Measurements from ENCODE around the gene ZBTB8A.
"Not testable (repeated sequence)": the region's sequence is repeated elsewhere in the genome, so short reads cannot be mapped to it uniquely, and the experiment has no call there.

The ZBTB8A gene

DNA sequence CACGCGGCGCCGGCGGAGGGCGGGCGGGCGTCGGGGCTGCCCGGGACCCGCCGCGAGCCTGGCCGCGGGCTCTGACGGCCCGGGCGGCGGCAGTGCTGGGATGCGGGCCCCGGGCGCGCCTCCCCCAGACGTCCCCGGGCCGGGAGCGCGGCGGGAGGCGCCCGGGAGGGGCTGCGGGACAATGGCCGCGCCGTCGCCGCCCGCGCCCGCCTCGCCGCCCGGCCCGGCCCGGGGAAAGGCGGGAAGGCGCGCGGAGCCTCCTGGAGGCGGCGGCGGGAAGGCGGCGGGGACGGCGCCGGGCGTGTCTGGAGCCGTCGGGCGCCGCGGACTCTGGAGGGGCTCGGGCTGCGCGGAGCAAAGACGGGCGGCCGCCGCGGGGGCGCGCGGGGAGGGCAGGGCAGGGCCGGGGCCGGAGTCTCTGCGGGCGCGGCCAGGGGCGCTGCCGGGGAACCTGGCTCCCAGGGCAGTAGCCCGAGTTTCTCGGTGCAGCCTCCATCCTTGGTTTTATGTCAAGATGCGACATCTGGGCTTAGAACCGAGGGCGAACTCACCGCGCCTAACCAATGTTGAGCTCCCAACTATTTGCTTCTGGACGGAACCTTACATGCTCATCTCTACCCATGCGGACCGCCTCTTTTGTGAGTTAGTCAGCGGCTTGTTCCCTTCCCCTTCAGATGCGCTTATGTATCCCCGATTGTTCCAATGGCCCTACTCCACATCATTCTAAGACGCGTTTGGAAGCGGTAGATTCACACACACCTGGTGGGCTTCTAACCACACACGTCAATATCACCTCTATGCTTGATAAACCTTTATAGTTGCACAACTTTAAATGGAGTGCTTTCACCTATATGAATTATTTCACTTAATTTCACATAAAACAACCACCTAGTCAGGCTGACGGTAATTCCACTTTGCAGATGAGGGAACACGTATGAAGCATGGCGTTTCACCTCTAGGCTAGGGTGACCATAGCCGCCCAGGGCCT is 651 bp downstream of the ZBTB8A start:
- DNase-seq = no peak

DNA sequence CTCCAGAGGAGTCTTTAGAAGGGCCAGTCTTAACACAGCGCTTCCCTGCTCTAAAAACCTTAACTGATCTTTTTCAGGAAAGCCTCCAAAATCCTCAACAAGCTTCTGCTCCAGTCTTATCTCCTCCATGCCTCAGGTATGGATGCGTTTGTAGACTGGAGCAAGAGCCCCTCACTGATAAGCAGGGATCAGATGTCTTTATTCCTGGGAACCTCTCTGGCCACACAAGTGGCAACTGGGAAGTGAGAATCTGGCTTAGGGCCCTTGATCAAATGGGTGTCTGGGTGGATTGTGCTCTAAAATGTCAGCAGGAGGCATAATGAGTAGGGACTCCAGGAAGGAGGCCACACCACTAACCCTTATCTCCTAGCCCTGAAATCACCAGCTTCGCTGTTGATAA is 1.4 kb downstream of the ZBTB8A start:
- no peak for DNase-seq

DNA sequence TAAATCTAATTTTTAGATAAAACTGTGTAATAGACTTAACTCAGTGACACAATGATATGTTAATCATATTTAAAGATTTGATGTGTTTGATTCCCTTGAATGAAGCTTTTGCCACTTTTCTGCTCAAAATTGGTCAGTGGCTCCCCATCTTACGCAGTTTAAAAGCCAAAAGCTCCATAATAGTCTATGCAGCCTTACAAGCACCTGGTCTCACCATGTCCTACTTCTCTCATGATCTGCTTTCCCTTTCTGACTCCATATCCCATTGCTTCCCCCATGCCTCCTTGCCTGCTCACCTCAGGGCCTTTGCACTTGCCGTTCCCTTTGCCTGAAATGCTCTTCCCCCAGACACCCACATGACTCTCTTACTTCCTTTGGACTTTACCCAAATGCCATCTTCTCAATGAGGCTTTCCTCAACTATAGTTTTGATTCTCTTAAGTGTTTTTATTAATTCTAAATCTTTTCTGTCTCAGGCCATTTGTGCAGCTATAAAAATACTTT is 1.9 kb downstream of the ZBTB8A start:
- DNase-seq = no peak

DNA sequence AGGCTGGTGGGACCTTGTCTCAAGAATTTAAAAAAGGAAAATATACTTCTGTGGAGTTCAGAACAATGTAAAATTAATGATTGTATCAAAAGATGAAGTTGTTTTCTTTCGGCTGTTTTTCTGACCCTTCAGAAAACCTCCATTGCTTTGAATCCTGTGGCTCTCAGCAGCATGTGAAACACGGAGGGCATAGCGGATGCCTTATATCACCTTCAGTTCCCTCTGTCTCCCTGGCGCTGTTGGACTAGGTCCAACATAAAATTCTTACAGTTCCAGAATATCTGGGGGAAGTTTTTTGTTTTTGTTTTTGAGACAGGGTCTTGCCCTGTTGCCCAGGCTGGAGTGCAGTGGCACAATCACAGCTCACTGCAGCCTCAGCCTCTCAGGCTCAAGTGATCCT is 7.4 kb downstream of the ZBTB8A start:
- no peak for DNase-seq

DNA sequence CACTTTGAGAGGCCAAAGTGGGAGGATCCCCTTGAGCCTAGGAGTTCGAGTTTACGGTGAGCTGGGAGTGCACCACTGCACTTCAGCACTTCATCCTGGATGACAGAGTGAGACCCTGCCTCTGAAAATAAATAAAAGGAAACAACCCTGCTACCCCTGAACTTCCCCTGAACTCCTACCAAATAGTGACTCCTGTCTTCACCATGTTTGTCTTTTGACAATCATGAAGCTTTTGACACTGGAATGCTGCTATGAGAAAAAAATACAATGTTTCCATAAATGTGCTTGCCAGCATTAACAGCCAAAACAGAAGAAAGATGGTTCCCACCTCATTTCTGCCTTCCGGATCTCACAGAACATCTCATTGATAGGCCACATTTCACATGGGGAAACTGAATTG is 10.4 kb downstream of the ZBTB8A start:
- DNase-seq = no peak

DNA sequence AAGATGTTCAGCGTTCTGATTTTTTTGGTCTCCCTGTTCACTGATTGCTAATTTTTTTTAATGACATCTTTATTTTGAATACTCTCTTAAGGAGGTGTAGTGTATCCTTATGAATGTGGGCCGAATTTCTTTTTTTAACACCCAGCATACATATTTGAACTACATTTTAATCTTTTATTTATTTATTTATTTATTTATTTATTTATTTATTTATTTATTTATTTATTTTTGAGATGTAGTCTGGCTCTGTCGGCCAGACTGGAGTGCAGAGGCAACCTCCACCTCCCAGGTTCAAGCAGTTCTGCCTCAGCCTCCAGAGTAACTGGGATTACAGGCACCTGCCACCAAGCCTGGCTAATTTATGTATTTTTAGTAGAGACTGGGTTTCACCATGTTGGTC is 15.1 kb downstream of the ZBTB8A start:
- DNase-seq = no peak

DNA sequence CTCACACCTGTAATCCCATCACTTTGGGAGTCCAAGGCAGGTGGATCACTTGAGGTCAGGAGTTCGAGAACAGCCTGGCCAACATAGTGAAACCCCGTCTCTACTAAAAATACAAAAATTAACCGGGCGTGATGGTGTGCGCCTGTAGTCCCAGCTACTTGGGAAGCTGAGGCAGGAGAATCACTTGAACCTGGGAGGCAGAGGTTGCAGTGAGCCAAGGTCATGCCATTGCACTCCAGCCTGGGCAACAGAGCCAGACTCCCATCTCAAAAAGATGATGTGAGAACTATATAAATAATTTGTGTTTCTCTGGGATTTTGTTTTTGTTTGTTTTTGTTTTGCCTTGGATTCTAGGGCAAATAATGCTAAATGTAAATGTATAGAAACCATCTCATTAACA is 17.8 kb downstream of the ZBTB8A start:
- not testable (repeated sequence) for DNase-seq

DNA sequence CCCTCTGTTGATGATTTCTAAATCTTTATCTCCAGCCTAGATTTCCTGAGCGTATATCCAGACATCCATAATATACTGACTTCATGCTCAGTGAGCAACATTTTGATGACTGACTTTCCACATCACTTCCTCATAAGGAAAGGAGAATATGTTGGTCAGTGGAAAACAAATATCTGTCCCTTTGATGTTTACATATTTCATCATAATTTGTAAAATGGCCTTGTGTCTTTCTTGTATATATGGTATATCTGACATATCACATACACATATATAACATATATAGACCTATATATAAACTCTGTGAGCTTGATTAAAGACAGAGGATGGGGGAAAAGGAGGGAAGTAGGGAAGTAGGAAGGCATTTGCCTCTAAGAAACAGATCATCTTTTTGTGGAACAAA is 18.6 kb downstream of the ZBTB8A start:
- no peak for DNase-seq

DNA sequence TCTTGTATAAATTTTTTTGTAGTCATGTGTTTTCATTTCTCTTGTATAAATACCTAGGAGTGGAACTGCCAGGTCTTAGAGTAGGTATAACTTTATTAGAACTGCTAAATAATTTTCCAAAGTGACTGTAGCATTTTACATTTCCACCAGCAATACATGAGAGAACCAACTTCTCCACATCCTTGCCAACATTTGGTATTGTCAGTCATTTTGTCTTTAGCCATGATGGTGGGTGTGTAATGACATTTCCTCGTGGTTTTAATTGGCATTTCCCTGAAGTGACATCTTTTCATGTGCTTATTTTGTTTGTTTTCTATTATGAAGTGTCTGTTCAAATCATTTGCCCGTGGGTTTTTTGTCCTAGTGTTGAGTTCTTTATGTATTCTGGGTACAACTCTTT is 29.7 kb downstream of the ZBTB8A start:
- no peak for DNase-seq

DNA sequence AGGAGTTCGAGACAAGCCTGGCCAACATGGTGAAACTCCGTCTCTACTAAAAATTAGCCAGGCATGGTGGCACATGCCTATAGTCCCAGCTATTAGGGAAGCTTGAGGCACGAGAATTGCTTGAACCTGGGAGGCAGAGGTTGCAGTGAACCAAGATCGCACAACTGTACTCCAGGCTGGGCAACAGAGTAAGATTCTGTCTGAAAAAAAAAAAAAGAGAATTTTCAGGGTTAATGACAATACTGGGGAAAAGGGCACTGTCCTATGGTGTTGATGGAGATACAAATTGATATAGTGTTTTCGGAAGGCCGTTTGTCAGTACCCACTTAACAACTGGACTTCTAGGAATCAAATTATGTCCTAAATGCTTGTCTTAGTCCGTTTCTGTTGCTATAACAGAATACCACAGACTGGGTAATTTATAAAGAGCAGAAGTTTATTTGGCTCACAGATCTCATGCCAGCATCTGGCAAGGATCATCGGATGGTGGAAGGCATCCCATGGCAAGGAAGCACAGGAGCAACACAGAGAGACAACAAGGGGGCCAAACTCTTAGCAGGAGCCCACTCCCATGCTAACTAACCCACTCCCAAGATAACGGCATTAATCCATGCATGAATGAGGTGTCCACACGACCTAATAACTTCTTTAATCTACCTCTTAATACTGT is 41.3 kb downstream of the ZBTB8A start:
- DNase-seq = no peak

DNA sequence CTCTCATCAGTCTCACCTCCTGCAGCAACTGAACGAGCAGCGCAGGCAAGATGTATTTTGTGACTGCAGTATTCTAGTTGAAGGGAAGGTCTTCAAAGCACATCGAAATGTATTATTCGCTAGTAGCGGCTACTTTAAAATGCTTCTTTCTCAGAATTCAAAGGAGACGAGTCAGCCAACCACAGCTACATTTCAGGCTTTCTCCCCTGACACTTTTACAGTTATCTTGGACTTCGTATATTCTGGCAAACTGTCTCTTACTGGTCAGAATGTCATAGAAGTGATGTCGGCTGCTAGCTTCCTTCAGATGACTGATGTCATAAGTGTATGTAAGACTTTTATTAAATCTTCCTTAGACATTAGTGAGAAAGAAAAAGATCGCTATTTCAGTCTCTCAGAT is 53.7 kb downstream of the ZBTB8A start:
- DNase-seq = no peak

DNA sequence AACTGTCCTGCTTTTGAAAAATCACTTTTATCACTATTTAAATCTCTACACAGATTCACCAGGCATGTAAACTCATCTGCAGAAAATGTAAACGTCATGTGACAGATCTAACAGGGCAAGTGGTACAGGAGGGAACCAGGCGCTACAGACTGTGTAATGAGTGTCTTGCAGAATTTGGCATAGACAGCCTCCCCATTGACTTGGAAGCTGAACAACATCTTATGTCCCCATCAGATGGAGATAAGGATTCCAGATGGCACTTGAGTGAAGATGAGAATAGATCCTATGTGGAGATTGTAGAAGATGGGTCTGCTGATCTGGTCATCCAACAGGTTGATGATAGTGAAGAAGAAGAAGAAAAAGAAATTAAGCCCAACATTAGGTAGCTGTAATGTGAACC is 60.8 kb downstream of the ZBTB8A start:
- no peak for DNase-seq

DNA sequence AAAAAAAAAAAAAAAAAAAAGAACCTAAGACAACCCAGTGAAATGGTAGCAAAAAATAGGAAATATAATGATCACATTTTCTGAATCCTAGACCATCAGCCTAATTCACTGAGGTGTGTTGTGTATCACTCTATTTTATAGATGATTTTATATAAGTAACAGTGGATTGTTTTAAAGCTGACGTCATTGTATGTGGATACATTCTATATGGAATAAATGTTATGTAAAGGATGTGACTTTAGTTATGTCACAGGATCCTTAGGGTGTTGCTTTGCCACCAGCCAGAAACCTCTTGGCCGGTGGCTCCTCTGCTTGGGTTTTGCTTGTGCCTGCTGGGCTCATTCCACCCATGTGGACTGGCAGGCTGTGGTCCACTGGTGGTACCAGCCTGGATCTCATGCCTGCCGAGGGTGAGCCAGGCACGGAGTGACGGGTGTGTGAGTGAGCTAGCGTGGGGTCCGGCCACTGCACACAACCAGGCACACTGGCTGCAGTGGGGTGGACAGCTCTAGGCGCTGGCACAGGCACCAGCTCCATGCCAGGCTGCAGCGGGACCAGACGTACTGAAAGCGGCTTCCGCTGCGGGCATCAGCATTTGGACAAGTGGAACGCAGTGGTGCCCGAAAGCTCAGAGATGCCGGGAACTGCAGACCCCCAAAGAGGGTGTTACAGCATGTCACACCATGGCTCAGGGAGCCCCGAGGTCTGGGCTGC is 66.6 kb downstream of the ZBTB8A start:
- DNase-seq = no peak

DNA sequence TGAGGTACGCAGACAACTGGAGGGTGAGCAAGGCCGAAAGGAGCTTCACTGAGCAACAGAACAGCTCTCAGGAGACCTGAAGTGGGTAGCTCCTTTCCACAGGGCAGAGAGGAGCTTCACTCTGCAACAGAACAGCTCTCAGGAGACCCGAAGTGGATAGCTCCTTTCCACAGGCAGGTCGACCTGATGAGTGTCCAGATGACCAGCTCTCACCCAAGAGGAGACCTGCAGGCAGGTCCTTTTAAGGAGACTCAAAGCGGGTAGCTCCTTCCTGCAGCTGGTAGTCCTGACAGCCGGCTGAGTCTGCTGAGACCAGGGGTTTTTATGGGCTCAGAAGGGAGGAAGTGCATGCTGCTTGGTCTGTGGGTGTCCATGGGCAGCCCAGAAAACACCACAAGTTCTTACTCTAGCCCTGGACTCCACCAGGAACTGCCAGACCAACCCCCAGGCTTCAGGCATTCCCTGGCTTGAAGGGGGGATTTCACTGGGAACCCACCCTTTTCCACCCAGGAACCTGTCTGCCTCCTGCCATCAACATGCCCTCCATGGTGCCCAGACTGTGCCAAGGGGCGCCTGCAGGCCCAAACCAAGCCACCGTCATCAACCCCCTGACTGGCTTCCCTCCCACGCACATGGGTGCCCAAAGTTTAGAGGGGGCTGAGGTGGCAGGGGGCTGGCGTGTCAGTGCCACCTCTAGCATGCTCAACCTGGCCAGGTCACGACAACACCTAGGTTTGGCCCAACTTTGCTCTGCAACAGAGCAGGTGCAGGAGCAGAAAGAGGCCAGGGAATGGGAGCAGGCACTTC is 67.5 kb downstream of the ZBTB8A start:
- DNase-seq = no peak

DNA sequence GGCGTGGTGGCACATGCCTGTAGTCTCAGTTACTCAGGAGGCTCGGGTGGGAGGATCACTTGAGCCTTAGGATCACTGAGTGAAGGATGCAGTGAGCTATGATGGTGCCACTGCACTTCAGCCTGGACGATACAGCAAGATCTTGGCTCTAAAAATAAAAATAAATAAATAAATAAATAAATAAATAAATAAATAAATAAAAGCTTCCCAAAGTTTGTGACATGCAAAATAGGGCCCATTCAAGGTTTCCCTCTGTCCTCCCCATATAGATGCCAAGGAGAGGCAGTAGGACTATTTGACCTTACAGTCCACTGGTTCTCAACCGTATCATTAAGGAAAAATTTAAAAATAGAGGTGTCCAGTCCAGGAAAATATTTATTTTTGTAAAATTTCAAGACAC is 70.0 kb downstream of the ZBTB8A start:
- DNase-seq = no peak

DNA sequence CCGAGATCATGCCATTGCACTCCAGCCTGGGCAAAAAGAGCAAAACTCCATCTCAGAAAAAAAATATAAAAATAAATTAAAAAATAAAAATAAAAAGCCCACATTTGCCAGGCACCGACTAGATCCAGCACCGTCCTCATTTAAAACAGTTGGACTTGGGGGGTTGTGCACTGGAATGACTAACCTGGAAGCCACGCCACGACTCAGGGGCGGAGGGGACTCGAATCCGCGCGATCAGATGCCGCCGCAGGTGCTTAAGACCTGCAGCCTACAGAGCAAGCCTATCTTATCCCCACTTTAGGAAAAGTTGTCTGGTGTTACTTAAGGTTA is 72.6 kb downstream of the ZBTB8A start:
- DNase-seq = no peak

DNA sequence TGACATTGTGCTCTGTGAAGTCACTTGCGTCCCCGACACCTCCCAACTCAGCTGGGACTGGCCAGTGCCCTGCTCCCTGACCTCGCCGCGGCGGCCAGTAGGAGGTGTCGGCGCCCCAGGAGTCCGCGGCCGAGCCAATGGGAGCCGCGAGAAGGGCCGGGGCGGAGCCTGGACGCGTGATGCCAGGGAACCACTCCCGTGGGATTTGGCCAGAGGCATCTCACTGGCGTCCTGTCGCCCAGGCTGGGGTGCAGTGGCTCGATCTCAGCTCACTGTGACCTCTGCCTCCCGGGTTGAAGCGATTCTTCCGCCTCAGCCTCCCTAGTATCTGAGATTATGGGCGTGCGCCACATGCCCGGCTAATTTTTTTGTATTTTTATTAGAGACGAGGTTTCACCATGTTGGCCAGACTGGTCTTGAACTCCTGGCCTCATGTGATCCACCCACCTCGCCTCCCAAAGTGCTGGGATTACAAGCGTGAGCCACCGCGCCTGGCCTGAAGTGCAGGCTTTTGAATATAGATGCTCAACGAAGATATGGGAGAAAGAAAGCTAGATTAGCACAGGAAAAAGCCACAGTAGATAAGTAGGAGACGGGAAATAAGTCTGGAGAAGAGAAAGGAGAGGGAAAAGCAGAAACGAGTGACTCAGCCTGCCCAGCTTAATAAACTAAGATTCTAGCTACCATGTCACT is 73.1 kb downstream of the ZBTB8A start:
- DNase-seq = peak; percentile 52

DNA sequence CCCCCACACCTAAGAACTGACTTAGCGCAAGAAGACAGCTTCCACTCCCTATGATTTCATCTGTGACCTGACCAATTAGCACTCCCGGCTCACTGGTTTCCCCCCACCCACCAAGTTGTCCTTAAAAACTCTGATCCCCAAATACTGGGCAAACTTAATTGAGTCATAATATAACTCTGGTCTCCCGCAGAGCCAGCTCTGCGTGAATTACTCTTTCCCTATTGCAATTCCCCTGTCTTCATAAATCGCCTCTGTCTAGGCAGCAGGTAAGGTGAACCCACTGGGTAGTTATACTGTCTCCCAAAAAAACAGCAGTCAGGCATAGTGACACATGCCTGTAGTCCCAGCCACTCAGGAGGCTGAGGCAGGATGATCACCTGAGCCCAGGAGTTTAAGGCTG is 74.2 kb downstream of the ZBTB8A start:
- DNase-seq = no peak

DNA sequence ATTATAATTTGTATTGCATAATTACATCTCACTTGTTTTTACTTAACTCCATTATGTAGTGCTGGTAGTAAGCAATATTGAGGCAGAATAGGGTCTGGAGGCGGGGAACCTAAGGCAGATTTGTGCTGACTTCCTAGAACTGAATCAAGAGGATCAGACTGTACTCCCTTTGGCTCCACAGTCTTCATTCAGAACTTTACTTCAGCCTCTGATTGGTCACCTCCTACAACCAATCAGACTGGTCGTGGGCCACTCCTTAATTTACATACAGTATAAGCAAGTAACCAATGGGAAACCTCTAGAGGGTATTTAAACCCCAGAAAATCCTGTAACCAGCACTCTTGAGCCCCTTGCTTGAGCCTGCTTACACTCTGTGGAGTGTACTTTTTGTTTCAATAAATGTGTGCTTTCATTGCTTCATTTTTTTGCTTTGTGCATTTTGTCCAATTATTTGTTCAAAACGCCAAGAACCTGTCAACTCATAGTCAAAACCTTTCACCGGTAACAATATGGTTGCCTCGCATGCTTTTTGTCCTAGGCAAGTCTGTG is 79.5 kb downstream of the ZBTB8A start:
- DNase-seq = no peak

DNA sequence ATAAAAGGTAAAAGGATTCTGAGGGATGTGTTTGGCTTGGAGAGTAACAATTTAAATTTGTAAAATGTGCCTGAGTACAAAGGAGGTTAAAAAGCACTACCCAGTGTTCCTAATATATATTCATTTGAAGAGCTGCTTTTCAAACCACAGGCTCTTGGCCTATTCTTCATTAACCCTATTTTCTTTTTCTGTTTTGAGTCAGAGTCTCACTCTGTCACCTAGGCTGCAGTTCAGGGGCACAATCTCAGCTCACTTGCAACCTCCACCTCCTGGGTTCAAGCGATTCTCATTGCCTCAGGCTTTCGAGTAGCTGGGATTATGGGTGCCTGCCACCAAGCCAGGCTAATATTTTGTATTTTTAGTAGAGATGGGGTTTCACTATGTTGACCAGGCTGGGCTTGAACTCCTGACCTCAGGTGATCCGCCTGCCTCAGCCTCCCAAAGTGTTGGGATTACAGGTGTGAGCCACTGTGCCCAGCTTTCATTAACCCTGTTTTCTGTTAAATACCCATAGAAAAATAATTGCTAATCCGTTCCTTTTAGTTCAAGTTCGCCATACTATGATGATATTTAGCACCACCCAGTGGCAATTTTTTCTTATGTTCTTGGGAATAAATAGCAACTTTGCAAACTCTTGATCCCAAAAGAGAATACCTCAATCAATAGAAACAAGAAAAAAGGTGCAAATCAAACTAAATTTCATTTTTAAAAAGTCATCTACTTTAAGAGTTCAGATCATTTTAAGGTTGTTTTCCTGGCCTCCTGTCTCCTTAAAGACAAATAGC is 80.7 kb downstream of the ZBTB8A start:
- no peak for DNase-seq

DNA sequence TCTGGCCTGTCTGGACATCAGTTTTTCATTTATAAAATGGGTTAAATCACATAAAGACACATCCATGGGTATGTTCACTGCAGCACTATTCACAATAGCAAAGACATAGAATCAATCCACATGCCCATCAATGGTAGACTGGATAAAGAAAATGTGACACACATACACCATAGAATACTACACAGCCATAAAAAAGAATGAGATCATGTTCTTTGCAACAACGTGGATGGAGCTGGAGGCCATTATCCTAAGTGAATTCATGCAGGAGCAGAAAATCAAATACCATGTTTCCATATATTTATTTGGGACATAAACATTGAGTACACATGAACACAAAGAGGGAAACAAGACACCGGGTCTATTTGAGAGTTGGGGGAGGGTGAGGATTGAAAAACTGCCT is 83.0 kb downstream of the ZBTB8A start:
- no peak for DNase-seq

Measured in CD4-positive, alpha-beta T cell treated with Interleukin-6 for 4 hours (primary cell).